Activated CD8-positive, alpha-beta memory T cell treated with anti-CD3 and anti-CD28 coated beads for 1 hour (primary cell): Measurements from ENCODE around the gene SLC35E2B.
A peak's percentile ranks its signal among the peaks of the same experiment; 100 is the strongest.

Source experiments
- DNase-seq, 2 donors: peaks; one replicate each; pipeline ENCODE4 v3.0.0-alpha.2; 2020; ENCODE audit warnings: low read depth in 1 of 2; ENCODE audit errors: extremely low read depth in 1 of 2

The SLC35E2B gene

GRCh38 chr1:1615256-1616044 lies 77.1 kb downstream of the SLC35E2B start, which contains the start of gene MIB2:
MIB2 (plus strand) TSS chr1:1615500; CDS start chr1:1623453, 7,953 bp downstream.
- DNase-seq, result peak; percentile 94 to 98

GRCh38 chr1:1614954-1615255 lies 77.7 kb downstream of the SLC35E2B start:
- no peak for DNase-seq

DNA sequence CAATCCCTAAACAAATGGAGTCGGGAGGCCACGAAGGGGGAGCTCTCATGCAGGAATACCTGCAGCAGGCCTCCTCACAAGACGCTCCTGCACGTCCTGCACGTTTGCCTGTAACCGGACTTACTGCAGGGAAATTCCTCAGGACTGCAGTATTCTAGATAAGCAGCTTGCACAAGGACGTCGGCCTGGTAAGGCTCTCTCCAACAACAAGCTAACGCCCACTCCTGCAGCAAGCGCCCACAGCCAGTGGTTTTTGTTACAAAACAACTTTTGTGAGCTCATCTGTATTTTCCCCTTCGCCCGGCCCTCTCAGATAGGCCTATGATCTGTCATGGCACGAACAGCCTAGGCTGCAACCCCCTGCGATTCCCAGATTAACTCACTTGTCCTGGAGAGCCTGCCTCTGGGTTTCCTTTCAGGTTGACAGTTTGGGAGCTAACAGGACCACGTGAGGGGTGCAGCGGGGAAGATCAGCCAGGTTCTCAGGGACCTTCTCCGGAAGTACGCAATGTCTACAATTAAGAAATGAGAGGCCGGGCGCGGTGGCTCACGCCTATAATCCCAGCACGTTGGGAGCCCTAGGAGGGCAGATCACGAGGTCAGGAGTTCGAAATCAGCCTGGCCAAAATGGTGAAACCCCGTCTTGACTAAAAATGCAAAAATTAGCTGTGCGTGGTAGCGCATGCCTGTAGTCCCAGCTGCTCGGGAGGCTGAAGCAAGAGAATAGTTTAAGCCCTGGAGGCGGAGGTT lies 78.2 kb downstream of the SLC35E2B start:
- DNase-seq, result peak in 1 of 2 donors; percentile 38

DNA sequence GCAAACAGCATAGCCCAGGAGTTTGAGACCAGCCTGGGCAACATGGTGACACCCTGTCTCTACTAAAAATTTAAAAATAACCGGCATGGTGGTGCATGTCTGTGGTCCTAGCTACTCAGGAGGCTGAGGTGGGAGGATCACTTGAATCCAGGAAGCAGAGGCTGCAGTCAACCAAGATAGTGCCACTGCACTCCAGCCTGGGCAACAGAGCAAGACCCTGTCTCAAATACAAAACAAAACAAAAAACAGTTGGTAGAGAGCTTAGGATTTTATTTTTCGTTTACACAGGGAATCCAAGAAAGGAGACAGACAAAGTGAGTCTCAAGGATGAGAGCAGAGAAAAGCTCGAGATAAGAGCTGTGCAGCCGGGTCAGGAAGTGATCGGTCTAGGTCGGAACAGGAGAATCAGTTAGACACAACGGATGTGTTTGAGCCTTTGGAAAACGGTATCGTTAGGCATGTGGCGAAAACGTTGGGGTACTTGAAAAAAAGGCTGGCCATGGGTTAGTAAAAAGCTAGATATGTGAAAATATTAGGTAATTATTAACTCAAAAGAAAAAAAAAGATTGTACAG lies 79.0 kb downstream of the SLC35E2B start:
- DNase-seq, result no peak

DNA sequence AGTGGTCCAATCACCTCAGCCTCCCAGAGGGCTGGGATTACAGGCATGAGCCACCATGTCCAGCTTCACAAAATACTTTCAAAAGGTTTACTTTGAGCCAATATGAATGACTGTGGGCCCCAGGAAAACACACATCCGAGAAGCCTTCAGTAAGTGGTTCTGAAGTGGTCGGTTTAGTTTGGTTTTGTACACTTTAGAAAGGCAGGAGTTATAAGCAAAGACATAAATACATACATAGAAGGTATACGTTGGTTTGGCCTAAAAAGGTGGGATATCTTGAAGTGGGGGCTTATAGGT lies 80.5 kb downstream of the SLC35E2B start:
- DNase-seq, result no peak

GRCh38 chr1:1610796-1611195 lies 81.8 kb downstream of the SLC35E2B start:
- DNase-seq, result no peak

DNA sequence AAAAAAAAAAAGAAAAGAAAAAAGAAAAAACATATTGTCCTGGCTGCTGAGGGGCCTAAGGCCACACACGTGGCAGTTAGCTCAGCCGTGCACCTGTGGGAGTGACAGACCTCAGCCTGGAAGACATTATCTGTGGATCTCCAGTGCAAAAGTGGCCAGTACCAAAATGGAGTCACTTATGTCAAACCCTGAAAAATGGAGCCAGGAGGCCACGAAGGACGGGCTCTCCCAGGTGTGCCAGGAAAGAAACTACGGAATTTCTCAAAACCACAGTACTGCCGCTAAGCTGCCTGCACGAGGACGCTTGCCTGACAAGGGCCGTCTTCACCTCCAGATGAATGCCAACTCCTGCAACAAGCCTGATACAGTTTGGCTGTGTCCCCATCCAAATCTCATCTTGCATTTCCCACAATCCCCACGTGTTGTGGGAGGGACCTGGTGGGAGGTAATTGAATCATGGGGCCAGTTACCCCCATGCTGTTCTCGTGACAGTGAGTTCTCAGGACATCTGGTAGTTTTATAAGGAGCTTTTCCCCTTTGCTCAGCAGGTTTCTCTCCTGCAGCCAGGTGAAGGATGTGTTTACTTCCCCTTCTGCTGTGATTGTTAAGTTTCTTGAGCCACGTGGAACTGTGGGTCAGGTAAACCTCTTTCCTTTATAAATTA lies 82.6 kb downstream of the SLC35E2B start:
- no peak for DNase-seq
